HG03196 (cell line): ENCODE measurements around the gene PLA1A.
"Not testable (repeated sequence)": the region's sequence is repeated elsewhere in the genome, so short reads cannot be mapped to it uniquely, and the experiment has no call there.

Experiments used
- ATAC-seq: cut with Tn5 transposase; IDR thresholded peaks from one replicate; pipeline ENCODE4 v1.9.1; 2021; ENCODE audit not compliant: unreplicated experiment

PLA1A gene

GRCh38 chr3:119597548-119598288 lies at the start of gene PLA1A:
TSS of gene PLA1A (plus strand) at chr3:119597885. CDS start at chr3:119597914, 29 bp downstream.
- ATAC-seq = no peak

DNA sequence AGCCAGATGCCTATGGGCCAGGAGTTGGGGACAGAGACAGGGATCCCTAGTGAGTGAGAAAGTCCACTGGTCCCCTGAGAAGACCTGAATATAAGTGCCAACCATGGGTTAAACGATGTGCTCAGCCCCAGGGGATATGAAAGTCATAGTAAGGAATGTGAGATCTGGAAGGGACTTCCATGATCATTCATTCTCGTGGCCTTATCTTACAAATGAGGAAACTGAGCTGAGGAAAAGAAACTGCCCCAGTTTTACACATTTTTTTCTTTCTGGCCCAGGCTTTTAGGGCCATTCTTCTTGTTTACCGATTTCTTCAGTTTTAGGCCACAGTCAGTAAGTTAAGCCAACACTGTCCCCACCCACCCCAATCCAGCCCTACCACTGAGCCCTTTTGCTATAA lies 49.3 kb upstream of the PLA1A start:
- ATAC-seq = no peak

DNA sequence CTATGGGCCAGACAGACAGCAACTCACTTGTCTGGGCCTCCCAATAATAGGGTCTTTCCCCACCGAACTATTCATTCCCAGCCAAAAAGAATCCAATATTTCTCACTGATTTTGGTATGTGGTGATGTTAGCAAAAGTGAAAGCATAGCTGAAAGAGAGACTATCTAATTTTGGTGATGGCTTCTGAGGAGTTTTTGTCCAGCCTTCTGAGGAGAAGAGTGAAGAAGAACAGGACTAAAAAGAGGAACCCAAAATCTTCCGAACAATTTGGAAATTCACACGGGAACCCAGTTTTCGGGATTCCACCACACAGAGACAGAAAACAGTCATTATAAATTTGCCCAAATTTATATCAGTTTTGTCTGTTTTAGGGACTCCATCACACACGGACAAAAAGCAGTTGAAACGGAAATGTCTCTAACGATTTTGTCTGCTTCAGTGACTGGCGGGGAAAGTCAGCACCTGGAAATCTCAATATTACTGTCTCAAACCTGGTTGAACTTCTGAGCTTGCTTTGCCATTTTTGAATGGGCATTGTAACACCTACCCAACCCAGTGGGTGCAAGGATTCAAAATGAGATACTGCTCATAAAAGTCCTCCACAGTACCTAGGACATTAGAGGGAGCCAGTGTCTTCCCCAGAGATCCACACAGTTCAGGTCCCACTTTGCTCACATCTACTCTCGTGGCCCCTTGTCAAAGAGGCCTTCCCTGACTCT lies 47.3 kb upstream of the PLA1A start:
- ATAC-seq = no peak

- no peak for ATAC-seq
Measured at GRCh38 chr3:119551598-119551997, 46.1 kb upstream of the PLA1A start.

DNA sequence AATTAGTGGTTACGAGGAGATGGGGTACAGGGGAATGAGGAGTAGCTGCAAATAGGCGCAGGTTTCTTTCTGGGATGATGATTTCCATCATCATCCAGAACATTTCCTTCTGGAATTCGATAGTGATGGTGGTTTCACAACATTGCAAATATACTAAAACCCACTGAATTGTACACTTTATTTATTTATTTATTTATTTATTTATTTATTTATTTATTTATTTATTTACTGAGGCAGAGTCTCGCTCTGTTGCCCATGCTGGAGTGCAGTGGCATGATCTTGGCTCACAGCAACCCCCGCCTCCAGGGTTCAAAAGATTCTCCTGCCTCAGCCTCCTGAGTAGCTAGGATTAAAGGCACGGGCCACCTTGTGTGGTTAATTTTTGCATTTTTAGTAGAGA lies 44.8 kb upstream of the PLA1A start:
- ATAC-seq = not testable (repeated sequence)

DNA sequence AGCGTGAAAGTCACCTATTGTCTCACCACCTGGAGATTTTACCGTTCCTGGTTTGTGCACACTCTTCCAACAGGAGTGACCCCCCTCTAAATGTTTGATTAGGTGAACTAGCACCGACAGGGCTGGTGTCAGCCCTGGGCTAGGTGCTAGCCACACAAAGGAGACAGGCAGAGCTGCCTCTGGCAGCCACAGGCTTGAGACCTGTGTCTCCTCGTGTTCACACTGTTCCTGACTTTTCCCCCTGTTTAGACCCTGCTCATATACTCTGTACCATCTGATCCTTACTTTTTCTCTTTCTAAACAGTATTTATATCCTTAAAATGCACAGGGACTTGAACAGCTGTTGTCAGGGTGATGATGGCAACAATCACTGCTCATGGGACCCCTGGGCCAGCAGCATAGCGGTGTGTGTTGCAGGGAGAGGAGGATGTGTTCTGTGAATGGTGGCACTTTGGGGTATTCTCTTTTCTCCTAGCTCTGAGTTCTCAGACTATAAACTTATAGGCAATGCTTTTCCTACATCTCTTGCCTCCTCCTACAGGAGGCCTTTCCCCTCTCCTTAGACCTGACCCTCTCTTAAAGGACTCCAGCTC lies 43.8 kb upstream of the PLA1A start:
- no peak for ATAC-seq

DNA sequence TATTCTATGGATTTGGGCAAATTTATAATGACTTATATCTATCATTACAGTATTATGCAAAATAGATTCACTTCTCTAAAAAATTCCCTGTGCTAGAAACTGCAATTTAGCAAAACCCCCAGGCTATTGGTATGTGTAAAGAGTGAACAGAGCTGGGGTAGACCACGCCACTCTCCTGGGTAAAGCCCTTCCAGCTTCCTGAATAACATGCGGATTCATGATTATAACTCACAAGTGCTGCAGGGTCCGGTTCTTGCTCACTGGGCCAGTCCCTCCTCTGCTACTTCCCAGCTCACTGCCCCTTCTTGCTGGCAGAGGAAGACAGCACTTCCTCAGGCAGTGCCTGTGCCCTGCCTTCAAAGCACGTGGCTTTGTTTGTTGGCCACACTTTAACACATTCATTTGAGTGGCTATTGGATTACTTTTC lies 42.4 kb upstream of the PLA1A start:
- ATAC-seq = no peak

DNA sequence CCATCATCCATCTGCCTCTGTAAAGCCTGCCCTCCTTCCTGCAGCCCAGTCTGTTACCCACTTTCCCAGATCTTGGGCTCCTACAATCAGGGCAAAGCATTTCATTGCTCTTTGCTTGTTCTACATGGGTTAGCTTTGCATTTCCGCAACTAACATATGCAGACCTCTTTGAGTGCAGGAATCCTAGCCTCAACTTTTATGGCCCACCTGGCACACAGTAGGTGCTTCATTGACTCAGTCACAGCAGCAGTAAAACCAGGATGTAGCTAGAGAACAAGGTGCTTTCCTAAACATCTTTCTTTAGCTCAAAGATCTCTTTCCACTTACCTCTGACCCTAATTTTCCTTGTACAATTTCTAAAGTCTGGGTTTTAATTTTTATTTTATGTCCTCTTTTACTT lies 41.8 kb upstream of the PLA1A start:
- ATAC-seq = no peak

DNA sequence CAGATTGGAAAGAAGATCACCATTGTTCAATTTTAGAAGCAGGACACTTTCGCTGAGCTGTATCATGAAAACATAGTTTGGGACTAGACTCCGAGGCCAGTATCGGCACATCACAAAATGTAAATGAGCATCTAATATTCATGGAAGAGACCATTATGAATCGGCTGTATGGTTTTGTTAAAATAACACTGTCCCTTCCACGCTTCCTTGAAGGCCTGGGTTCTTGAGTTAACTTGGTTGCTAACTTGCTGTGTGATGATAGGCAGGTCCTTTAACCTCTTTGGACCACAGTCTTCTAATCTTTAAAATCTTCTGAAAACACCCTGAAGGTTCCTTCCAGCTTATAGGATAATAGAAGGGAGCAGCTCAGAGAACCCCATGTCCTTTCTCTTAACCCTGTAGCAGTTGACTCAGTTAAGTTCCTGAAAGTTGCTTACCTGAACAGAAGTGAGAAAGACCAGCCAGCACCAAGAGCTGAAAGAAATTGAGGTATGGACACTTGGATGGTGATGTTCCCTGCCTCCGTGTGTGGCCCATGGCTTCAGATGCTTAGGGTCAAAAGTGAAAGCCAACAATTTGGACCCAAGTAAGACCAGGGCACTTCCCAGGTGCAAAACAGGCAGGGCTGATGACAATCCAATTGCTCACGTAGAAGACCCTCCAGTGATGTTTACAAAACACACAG lies 40.4 kb upstream of the PLA1A start:
- no peak for ATAC-seq

GRCh38 chr3:119557877-119558269 lies 39.8 kb upstream of the PLA1A start:
- ATAC-seq = no peak

DNA sequence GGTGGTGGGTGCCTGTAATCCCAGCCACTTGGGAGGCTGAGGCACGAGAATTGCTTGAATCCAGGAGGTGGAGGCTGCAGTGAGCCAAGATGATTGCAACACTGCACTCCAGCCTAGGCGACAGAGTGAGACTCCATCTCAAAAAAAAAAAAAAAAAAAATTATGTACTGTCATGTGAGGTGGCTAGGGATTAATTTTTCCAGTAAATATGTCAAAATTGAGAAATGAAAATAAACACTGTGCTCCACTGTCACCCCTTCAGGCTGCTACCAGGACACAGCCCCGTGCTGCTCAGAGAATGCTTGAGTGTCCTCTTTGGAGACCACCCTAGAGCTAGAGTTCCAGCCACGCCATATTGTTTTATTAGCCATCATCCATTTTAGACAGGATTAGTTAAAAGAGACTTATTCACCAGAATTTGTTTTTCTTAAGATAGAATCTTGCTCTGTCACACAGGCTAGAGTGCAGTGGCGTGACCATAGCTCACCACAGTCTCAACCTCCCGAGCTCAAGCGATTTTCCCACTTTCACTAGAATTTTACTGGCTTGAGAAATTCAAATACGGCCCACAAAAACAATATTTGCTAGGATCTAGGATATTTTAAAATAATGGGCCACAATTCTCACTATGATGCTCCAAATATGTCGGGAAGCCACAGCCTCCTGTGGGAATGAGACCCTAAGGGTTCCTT lies 38.9 kb upstream of the PLA1A start:
- ATAC-seq = no peak

DNA sequence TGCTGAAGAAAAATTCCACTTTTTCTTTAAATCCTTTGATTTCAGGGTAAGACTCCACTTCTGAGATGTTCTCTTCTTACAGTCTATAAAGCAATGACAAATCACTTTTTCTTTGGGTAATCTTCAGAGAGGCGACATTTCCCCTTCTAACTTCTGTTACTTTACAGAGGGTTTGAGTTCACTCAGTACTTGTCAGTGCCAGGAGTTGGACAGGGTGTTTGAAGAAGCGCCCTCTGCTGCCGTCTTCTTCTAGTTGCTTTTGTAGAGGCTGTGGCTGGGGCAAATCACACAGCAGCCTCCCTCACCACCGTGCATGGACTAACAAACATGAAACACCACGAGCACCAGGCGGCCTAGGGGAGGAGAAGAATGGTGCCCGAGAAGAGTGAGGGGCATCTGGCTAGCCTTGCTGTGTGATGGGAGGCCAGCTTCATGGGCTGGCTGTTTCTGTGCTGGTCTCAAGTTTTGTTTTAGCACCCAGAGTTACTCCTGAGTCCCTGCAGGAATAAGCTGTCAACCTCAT lies 38.2 kb upstream of the PLA1A start, which contains the start of gene CD80:
Gene CD80, minus strand, starts transcription at position 174 of the 523 bp plus-strand sequence. CDS start 1,886 bp downstream, outside the sequence.
- ATAC-seq = peak; percentile 50

DNA sequence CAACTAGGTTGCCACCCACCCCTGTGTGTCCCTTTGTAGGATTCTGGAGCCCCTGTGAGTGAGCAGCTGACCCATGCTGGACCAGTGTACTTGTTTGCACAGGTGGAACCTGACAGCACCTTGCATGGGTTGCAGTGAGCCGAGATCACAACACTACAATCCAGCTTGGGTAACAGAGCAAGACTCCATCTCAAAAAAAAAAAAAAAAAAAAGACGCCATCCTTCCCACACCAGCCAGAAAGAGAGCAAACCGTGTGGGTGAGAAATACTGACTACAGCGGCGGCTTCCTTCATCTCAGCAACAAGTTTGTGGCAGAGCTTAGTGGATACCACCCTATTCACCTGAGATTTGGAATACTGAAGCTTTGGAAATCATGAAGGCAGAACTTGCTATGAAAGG lies 37.5 kb upstream of the PLA1A start:
- ATAC-seq = no peak

DNA sequence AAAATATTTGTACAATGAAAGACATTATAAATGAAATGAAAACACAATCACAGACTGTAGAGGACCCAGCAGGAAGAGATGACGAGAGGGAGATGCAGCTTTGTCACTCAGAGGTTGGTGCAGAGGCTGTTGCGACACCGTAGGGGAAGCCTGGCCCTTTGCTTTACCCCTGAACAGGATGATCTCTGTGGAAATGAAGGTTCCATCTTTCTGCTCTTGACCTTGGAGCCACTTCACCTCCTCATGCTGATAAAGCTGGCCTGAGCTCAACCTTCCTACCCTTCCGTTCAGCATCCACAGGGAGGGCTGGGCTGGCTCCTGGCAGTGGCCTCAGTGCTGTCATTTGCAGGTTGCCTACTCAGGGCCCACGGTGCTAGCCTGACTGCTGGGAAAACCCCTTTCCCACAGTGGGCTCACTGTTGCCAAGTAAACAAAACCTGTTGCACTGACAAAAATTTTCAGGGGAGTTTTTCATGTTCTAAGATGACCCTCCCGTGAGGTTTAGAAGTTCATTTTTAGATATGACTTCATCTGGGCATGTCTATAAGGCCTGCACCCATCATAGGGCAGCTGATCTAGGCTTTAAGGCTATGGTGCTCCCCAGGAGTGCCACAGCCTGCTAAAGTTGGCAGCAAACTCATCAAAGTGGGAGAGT lies 35.3 kb upstream of the PLA1A start:
- peak; percentile 86 for ATAC-seq

GRCh38 chr3:119563334-119563733 lies 34.4 kb upstream of the PLA1A start:
- ATAC-seq = not testable (repeated sequence)

- no peak for ATAC-seq
Measured at GRCh38 chr3:119569156-119569555, 28.5 kb upstream of the PLA1A start.

GRCh38 chr3:119570229-119570628 lies 27.5 kb upstream of the PLA1A start:
- ATAC-seq = no peak

GRCh38 chr3:119571230-119571629 lies 26.5 kb upstream of the PLA1A start:
- no peak for ATAC-seq

- no peak for ATAC-seq
Measured at GRCh38 chr3:119571688-119572087, 26.0 kb upstream of the PLA1A start.

DNA sequence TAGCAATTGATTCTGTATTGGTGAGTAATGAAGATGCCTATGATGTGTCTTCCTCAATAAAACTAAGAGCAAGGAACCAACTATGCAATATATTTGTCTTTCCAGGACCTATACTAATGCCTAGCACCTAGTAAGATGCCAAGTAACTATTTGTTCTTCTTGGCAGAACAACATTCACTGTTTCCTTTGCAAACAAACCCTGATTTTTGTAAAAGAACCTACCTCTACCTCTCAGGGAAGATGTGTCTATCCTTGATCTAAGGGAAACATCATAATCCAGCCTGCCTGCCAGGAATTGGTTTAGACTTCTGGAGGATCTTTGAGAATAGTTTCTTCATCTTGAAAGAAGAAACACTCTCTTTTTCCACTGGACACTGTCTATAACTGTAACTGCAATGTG lies 22.2 kb upstream of the PLA1A start:
- no peak for ATAC-seq
